ENCODE measurements around the gene CBFA2T2. TPM values are rescaled to one million over a fixed set of nuclear protein-coding genes. Genes with fewer than 3 reads are reported as not detected.
A peak's percentile ranks its signal among the peaks of the same experiment; 100 is the strongest.

Gene CBFA2T2
- total RNA-seq, 2 experiments from 2014 or later = 27.7 to 28.4 TPM

DNA sequence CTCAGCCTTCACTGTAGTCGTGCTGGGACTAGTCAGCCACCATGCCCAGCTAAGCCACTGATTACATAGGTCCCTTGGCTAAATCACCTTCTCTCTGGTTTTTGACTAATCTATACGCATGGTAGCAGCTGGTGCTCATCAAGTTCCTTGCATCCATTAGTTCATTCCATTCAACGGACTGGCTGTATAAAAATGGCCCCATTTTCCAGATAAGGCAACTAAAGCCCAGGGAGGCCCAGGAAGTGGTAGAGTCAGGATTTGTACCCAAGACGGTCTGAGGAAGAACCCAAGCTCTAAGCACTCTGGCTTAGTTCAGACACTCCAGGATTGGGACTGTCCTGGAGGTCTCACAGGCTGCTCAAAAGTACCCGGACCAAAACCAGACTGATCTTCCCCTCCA is 191.4 kb downstream of the CBFA2T2 start:
- POLR2A ChIA-PET = interaction anchor here (1.0 to 6.3 kb wide), 5 partner anchors 9 to 191 kb away, joined by 3 to 116 read pairs (median 6); partner anchors contain the start of genes ACTL10 and PXMP4
- H3K27me3 Mint-ChIP-seq = no peaks in the 10 kb centered on the region
- peak overlapping the region; percentile 49 for H3K4me3 Mint-ChIP-seq
- DNase-seq (no peak), ATAC-seq (ENCODE audit: low read depth) (no peak)
- H3K27ac Mint-ChIP-seq = peak overlapping the region; percentile 81
- H3K4me1 Mint-ChIP-seq = peaks cover 55% of the 10 kb centered on the region
- no peaks in the 10 kb centered on the region for H3K9me3 Mint-ChIP-seq
- H3K36me3 Mint-ChIP-seq = peaks cover 23% of the 10 kb centered on the region

- ATAC-seq (ENCODE audit: low read depth) (no peak), DNase-seq (no peak)
- no peaks in the 10 kb centered on the region for H3K27me3 Mint-ChIP-seq
- H3K4me3 Mint-ChIP-seq = peak overlapping the region; percentile 49
- POLR2A ChIA-PET = interaction anchor here (1.0 to 6.3 kb wide), 5 partner anchors 8 to 191 kb away, joined by 3 to 116 read pairs (median 6); partner anchors contain the start of genes ACTL10 and PXMP4
- no peaks in the 10 kb centered on the region for H3K9me3 Mint-ChIP-seq
- peak overlapping the region; percentile 81 for H3K27ac Mint-ChIP-seq
- H3K36me3 Mint-ChIP-seq = peaks cover 23% of the 10 kb centered on the region
- peaks cover 59% of the 10 kb centered on the region for H3K4me1 Mint-ChIP-seq
Observed at GRCh38 chr20:33681728-33682353, 191.9 kb downstream of the CBFA2T2 start.

DNA sequence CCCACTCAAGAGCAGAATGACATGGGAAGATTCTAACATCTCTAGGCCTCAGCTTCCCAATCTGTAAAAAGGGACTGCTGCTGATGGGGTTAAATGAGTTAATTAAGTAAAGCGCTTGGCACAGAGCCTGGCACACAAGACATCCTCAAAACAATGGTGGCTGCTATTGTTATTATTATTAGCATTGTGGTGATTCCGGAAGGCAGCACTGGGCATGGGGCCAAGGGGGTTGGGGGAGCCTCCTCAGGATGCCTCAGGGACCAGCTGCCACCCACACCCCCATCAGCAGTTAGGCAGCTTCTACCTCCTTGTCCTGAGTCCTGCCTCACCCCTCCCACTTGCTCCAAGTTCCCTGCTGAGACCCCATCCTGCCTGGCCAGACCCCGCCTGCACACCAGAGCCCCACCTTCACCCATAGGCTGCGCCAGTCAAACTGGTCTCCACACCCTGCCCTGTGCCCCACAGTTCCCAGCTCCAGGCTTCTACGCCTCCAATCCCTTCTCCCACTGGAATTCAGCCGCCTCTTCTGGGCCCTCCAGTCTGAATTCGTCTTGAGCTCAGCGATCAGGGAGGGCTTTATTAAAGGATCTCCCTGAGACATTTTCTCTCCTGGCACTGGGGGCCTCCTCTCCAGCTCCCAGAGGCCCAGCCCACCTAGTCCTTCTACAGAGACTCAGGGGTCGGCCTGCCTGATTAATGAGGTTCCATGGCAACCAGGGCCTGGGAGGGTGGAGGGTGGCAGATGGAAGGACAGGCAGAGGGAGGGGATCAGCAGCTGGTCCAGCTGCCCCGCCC is 194.8 kb downstream of the CBFA2T2 start:
- peaks cover 72% of the 10 kb centered on the region for H3K4me1 Mint-ChIP-seq
- peaks cover 13% of the 10 kb centered on the region for H3K36me3 Mint-ChIP-seq
- H3K9me3 Mint-ChIP-seq = no peaks in the 10 kb centered on the region
- no peaks in the 10 kb centered on the region for H3K27me3 Mint-ChIP-seq
- ATAC-seq (ENCODE audit: low read depth) = no peak
- POLR2A ChIA-PET = interaction anchor here (0.5 to 2.8 kb wide), 13 partner anchors 10 to 428 kb away, joined by 3 to 23 read pairs (median 5); partner anchors contain the start of genes ACTL10, CBFA2T2, EIF2S2 and NECAB3
- peak overlapping the region; percentile 90 for H3K27ac Mint-ChIP-seq
- H3K4me3 Mint-ChIP-seq = peak overlapping the region; percentile 93
- no peak for DNase-seq

GRCh38 chr20:33685328-33686099 is 195.6 kb downstream of the CBFA2T2 start:
- peak overlapping the region; percentile 90 for H3K27ac Mint-ChIP-seq
- H3K9me3 Mint-ChIP-seq = no peaks in the 10 kb centered on the region
- peaks cover 72% of the 10 kb centered on the region for H3K4me1 Mint-ChIP-seq
- peak; percentile 79 for DNase-seq
- peak; percentile 50 for ATAC-seq (ENCODE audit: low read depth)
- H3K4me3 Mint-ChIP-seq = peak overlapping the region; percentile 93
- H3K36me3 Mint-ChIP-seq = peaks cover 12% of the 10 kb centered on the region
- POLR2A ChIA-PET = interaction anchor here (1.0 to 2.8 kb wide), 12 partner anchors 11 to 427 kb away, joined by 3 to 23 read pairs (median 6); partner anchors contain the start of genes ACTL10, CBFA2T2, EIF2S2 and NECAB3
- H3K27me3 Mint-ChIP-seq = no peaks in the 10 kb centered on the region

DNA sequence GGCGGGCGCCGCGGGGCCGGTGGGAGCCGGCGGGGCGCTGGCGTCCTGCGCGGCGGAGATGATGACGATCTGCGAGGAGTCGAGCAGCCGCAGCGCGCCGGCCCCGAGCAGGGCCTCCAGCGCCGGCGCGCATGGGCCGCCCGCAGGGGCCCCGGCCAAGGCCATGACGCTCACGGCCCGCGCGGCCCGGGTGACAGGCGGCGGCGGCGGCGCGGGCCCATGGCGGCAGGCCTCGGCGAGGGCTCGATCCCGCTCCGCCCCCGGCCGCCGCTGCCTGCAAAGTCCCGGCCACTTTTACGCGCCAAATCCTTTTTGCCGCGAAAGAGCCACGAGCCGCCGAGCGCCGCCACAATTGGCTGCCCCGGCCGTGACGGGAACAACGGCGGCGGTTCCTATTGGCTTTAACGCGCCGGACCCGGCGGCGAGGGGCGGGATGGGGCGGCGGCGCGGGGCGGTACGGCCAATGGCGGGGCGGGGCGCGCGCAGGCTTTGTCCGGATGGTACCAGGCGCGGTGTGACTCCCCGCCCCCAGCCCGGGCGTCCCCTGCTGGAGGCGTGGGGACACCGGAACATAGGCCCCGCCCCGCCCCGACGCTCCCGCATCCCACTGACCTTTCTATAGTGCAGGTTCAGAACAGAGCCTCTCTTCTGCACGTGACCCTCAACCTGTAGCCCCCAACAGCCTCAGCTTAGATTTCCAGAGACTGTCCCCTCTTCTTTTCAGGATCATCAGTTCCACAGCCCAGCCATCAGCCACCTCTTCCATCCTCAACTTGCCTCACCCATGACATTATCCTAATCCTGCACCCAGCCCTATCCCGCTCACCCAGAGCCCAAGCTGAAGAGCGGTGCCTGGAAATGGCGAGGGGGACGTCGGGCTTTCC is 196.4 kb downstream of the CBFA2T2 start, which contains the start of gene E2F1:
Gene E2F1, minus strand, starts transcription at position 286 of the 884 bp plus-strand sequence. Its CDS starts 121 bp downstream, at position 165.
- H3K4me1 Mint-ChIP-seq = peaks cover 70% of the 10 kb centered on the region
- peak within 1 kb of the TSS; percentile 93 for H3K4me3 Mint-ChIP-seq
- DNase-seq (peak; percentile 99), ATAC-seq (ENCODE audit: low read depth) (peak; percentile 85)
- POLR2A ChIA-PET = interaction anchor here (1.3 to 5.8 kb wide), 9 partner anchors 19 to 426 kb away, joined by 4 to 46 read pairs (median 10); partner anchors contain the start of genes ACTL10, EIF2S2, PXMP4 and ZNF341
- peaks cover 10% of the 10 kb centered on the region for H3K36me3 Mint-ChIP-seq
- H3K9me3 Mint-ChIP-seq = no peaks in the 10 kb centered on the region
- no peaks in the 10 kb centered on the region for H3K27me3 Mint-ChIP-seq
- H3K27ac Mint-ChIP-seq = peak within 1 kb of the TSS; percentile 90

DNA sequence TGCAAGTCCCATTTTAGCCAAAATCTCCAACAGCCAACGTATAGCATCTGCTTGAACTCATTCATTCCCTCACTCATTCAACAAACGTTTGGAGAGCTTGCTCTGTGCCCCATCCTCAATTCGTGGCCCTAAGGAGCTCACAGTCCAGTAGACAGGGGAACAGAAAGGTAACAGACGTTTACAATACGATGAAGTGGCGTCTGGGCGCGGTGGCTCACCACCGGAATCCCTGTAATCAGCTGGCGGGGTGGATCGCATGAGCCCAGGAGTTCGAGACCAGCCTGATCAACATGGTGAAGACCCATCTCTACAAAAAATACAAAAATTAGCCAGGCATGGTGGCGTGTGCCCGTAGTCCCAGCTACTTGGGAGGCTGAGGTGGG is 197.1 kb downstream of the CBFA2T2 start:
- Mint-ChIP-seq H3K9me3 (no peaks in the 10 kb centered on the region), H3K27ac (peak overlapping the region; percentile 87), H3K36me3 (peaks cover 10% of the 10 kb centered on the region), H3K4me3 (peak overlapping the region; percentile 64), H3K27me3 (no peaks in the 10 kb centered on the region), H3K4me1 (peaks cover 65% of the 10 kb centered on the region)
- DNase-seq (no peak), ATAC-seq (ENCODE audit: low read depth) (no peak)
- POLR2A ChIA-PET = interaction anchor here (0.6 to 5.8 kb wide), 6 partner anchors 9 to 425 kb away, joined by 5 to 46 read pairs (median 6); partner anchors contain the start of genes ACTL10, EIF2S2 and PXMP4

DNA sequence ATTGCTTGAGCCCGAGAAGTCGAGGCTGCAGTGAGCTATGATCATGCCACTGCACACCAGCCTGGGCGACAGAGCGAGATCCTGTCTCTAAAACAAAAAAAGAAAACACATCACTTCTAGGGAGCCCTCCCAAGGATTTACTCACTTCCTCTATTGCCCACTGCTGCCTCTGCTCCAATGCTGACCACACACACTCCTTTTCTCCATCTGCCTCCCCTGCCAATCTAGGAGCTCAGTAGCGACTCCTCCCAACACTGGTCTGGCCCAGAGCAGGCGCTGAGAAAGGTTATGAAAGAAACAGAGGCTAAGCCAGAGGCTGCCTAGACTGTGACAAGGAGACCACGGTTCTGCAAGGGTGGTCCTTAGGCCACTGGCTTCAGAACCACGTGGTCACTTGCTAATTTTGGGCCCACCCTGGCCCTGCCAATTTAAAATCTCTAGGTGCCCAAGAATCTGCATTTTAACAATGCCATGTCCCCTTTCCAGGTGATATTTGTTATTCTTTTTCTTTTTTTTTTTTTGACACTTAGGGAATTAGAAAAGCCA is 197.5 kb downstream of the CBFA2T2 start:
- no peak for DNase-seq
- Mint-ChIP-seq H3K9me3 (no peaks in the 10 kb centered on the region), H3K27ac (no peak overlapping the region), H3K4me3 (no peak overlapping the region), H3K4me1 (peaks cover 63% of the 10 kb centered on the region), H3K27me3 (no peaks in the 10 kb centered on the region), H3K36me3 (peaks cover 10% of the 10 kb centered on the region)
- ATAC-seq (ENCODE audit: low read depth) = no peak
- POLR2A ChIA-PET = interaction anchor here (0.6 to 5.8 kb wide), 8 partner anchors 8 to 425 kb away, joined by 5 to 46 read pairs (median 6); partner anchors contain the start of genes ACTL10, EIF2S2, PXMP4 and ZNF341

DNA sequence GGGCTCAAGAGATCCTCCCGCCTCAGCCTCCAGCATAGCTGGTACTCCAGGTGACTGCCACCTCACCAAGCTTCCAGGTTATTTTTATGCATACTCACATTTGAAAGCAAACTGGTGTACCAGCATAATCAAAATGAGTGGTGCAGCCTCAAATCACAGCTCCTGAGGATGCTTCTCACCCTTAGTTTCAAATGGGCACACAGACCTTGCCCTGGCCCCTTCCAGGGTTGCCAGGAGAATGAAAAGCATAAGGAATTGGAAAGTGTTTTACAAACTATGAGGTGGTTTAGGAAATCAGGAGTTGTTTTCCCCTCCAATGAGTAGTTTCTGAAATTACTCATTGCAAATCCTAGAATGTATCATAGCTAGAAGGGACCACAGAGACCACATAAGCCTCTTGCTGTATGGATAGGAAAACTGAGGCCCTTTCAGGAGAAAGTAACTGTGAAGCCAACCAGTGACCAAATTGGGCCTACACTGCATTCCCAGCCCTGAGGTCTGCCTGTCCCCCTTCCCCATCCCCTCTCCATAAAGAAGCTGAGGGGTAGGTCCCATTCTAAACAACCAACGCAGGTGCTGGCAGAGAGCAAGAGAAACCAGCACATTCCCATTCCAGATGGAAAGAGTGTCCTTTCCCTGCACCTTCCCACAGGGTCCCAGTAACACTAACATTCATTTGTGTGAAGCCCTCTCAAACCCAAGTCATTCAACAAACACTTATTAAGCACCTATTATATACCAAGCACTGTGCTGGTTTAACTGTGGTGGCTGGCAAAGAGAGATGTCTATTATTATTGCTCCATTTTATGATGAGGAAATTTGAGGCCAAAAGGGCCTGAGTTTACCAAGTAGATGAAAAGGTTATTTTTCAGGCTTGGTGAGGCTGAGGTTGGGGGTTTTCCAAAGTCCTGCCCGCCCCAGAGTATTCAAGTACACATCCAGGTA is 198.4 kb downstream of the CBFA2T2 start:
- DNase-seq = no peak
- no peaks in the 10 kb centered on the region for H3K9me3 Mint-ChIP-seq
- H3K27ac Mint-ChIP-seq = peak overlapping the region; percentile 94
- H3K27me3 Mint-ChIP-seq = no peaks in the 10 kb centered on the region
- H3K4me3 Mint-ChIP-seq = no peak overlapping the region
- no peak for ATAC-seq (ENCODE audit: low read depth)
- H3K4me1 Mint-ChIP-seq = peaks cover 56% of the 10 kb centered on the region
- POLR2A ChIA-PET = interaction anchor here (1.6 to 5.8 kb wide), 6 partner anchors 9 to 44 kb away, joined by 5 to 46 read pairs (median 8); partner anchors contain the start of genes ACTL10, PXMP4 and ZNF341
- H3K36me3 Mint-ChIP-seq = peaks cover 7% of the 10 kb centered on the region

- Mint-ChIP-seq H3K4me1 (peaks cover 56% of the 10 kb centered on the region), H3K36me3 (peaks cover 7% of the 10 kb centered on the region), H3K27me3 (no peaks in the 10 kb centered on the region), H3K4me3 (peak overlapping the region; percentile 0), H3K9me3 (no peaks in the 10 kb centered on the region), H3K27ac (peak overlapping the region; percentile 94)
- DNase-seq (no peak), ATAC-seq (ENCODE audit: low read depth) (no peak)
- POLR2A ChIA-PET = interaction anchor here (1.1 to 5.8 kb wide), 7 partner anchors 7 to 43 kb away, joined by 3 to 46 read pairs (median 7); partner anchors contain the start of genes ACTL10, PXMP4 and ZNF341
Observed at GRCh38 chr20:33688938-33689424, 199.1 kb downstream of the CBFA2T2 start.

DNA sequence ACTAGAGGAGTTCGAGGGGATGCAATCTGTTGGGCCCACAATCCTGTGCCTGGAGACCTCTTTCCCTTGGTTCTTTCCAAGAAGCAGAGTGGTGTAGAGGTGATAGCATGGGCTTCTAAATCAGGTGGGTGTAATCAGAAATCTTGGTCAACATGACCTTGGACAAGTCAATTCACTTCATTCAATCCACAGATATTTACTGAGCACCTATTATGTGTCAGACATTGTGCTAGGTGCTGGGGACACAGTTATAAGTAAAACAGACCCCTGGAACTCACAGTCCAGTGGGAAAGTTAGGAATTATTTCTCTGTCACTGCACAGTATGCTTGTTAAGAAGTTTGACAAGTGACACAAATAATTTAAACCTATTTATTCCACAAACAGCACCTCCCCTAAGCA is 199.6 kb downstream of the CBFA2T2 start:
- POLR2A ChIA-PET = interaction anchor here (1.0 to 5.8 kb wide), 9 partner anchors 8 to 423 kb away, joined by 3 to 46 read pairs (median 6); partner anchors contain the start of genes ACTL10, EIF2S2, PXMP4 and ZNF341
- Mint-ChIP-seq H3K36me3 (peaks cover 7% of the 10 kb centered on the region), H3K9me3 (no peaks in the 10 kb centered on the region), H3K27ac (peak overlapping the region; percentile 94), H3K27me3 (no peaks in the 10 kb centered on the region), H3K4me3 (peak overlapping the region; percentile 58), H3K4me1 (peaks cover 51% of the 10 kb centered on the region)
- ATAC-seq (ENCODE audit: low read depth) (no peak), DNase-seq (no peak)
